ENCODE data around the gene STK39. TPM values are rescaled to one million over a fixed set of nuclear protein-coding genes. Genes with fewer than 3 reads are reported as not detected.
"Not testable (repeated sequence)": the region's sequence is repeated elsewhere in the genome, so short reads cannot be mapped to it uniquely, and the experiment has no call there.

STK39 gene
- total RNA-seq, 1 experiment from 2014 or later, result 27.4 TPM

GRCh38 chr2:168050377-168050776, 197.0 kb downstream of the STK39 start:
- no peak for DNase-seq (ENCODE audit: low read depth)

- DNase-seq (ENCODE audit: low read depth), result no peak
These were observed 197.8 kb downstream of the STK39 start for GRCh38 chr2:168049609-168050008.

- DNase-seq (ENCODE audit: low read depth), result no peak
These were observed 200.2 kb downstream of the STK39 start for GRCh38 chr2:168047091-168047690.

GRCh38 chr2:168044579-168044978, 202.8 kb downstream of the STK39 start:
- DNase-seq (ENCODE audit: low read depth), result no peak

- DNase-seq (ENCODE audit: low read depth), result no peak
These were observed 203.2 kb downstream of the STK39 start for GRCh38 chr2:168044176-168044575.

GRCh38 chr2:168042127-168042824, 205.1 kb downstream of the STK39 start:
- not testable (repeated sequence) for DNase-seq (ENCODE audit: low read depth)

GRCh38 chr2:168039881-168040280, 207.5 kb downstream of the STK39 start:
- DNase-seq (ENCODE audit: low read depth), result no peak

GRCh38 chr2:168037778-168038177, 209.6 kb downstream of the STK39 start:
- no peak for DNase-seq (ENCODE audit: low read depth)

- DNase-seq (ENCODE audit: low read depth), result no peak
These were observed 211.9 kb downstream of the STK39 start for GRCh38 chr2:168035458-168035857.

GRCh38 chr2:168034616-168035015, 212.8 kb downstream of the STK39 start:
- DNase-seq (ENCODE audit: low read depth), result no peak

- DNase-seq (ENCODE audit: low read depth), result no peak
These were observed 213.4 kb downstream of the STK39 start for GRCh38 chr2:168033966-168034365.

- DNase-seq (ENCODE audit: low read depth), result no peak
These were observed 215.3 kb downstream of the STK39 start for GRCh38 chr2:168032091-168032490.

- peak; percentile 37 for DNase-seq (ENCODE audit: low read depth)
These were observed 216.4 kb downstream of the STK39 start for GRCh38 chr2:168030862-168031624.

- no peak for DNase-seq (ENCODE audit: low read depth)
These were observed 218.3 kb downstream of the STK39 start for GRCh38 chr2:168029071-168029470.

- no peak for DNase-seq (ENCODE audit: low read depth)
These were observed 219.0 kb downstream of the STK39 start for GRCh38 chr2:168028362-168028761.

- peak; percentile 32 for DNase-seq (ENCODE audit: low read depth)
These were observed 221.8 kb downstream of the STK39 start for GRCh38 chr2:168025487-168026202.

- DNase-seq (ENCODE audit: low read depth), result peak; percentile 7
These were observed 222.9 kb downstream of the STK39 start for GRCh38 chr2:168024459-168024858.

- no peak for DNase-seq (ENCODE audit: low read depth)
These were observed 225.4 kb downstream of the STK39 start for GRCh38 chr2:168021800-168022587.

GRCh38 chr2:168015274-168015953, 232.0 kb downstream of the STK39 start:
- no peak for DNase-seq (ENCODE audit: low read depth)

GRCh38 chr2:168009900-168010299, 237.5 kb downstream of the STK39 start:
- DNase-seq (ENCODE audit: low read depth), result no peak

All from RPMI7951 (cell line).